KOPT-K1 (cell line): ENCODE data around the gene GNRHR.
"Not testable (repeated sequence)": the region's sequence is repeated elsewhere in the genome, so short reads cannot be mapped to it uniquely, and the experiment has no call there.

Experiments used
- H3K27ac ChIP-seq: fragments of 200-600 bp; sonication (generic); 2 replicates; pipeline ENCODE4 v1.5.1; 2016; ENCODE audit warnings: antibody characterized with exemption, mild to moderate bottlenecking, low read depth, low read length; ENCODE audit not compliant: poor library complexity, severe bottlenecking
- H3K36me3 ChIP-seq: fragments of 200-600 bp; sonication (generic); 2 replicates; pipeline ENCODE4 v1.5.1; 2017; ENCODE audit warnings: antibody characterized with exemption, mild to moderate bottlenecking, low read length, moderate library complexity; ENCODE audit not compliant: insufficient read depth
- H3K9me3 ChIP-seq: fragments of 200-600 bp; sonication (generic); 2 replicates; pipeline ENCODE4 v1.5.1; 2017; ENCODE audit warnings: antibody characterized with exemption, low read length, mild to moderate bottlenecking; ENCODE audit not compliant: insufficient read depth, poor library complexity, severe bottlenecking

The GNRHR gene

GRCh38 chr4:67719953-67720617 lies 34.1 kb downstream of the GNRHR start:
- Histone ChIP-seq H3K27ac (no peak overlapping the region), H3K36me3 (peaks cover 42% of the 10 kb centered on the region; the same call in 1 of the 2 replicates), H3K9me3 (no peaks in the 10 kb centered on the region)

GRCh38 chr4:67718848-67719247 lies 35.3 kb downstream of the GNRHR start:
- peaks cover 42% of the 10 kb centered on the region; the same call in 1 of the 2 replicates for H3K36me3 ChIP-seq

GRCh38 chr4:67717586-67717985 lies 36.6 kb downstream of the GNRHR start:
- Histone ChIP-seq H3K27ac (no peak overlapping the region), H3K9me3 (no peaks in the 10 kb centered on the region), H3K36me3 (peaks cover 38% of the 10 kb centered on the region; the same call in 1 of the 2 replicates)

More at GRCh38 chr4:67718848-67719247, 35.3 kb downstream of the GNRHR start:
- Histone ChIP-seq H3K9me3 (no peaks in the 10 kb centered on the region), H3K27ac (no peak overlapping the region)

- H3K36me3 ChIP-seq: peaks cover 21% of the 10 kb centered on the region; the same call in 1 of the 2 replicates
- H3K9me3 ChIP-seq: no peaks in the 10 kb centered on the region
- H3K27ac ChIP-seq: no peak overlapping the region
These were observed 39.2 kb downstream of the GNRHR start for GRCh38 chr4:67714955-67715354.

- Histone ChIP-seq H3K27ac (no peak overlapping the region), H3K9me3 (no peaks in the 10 kb centered on the region), H3K36me3 (peaks cover 19% of the 10 kb centered on the region; the same call in 1 of the 2 replicates)
These were observed 40.0 kb downstream of the GNRHR start for GRCh38 chr4:67714248-67714583.

- peaks cover 19% of the 10 kb centered on the region; the same call in 1 of the 2 replicates for H3K36me3 ChIP-seq
- no peaks in the 10 kb centered on the region for H3K9me3 ChIP-seq
- no peak overlapping the region for H3K27ac ChIP-seq
These were observed 40.5 kb downstream of the GNRHR start for GRCh38 chr4:67713529-67714247.

GRCh38 chr4:67712650-67713528 lies 41.3 kb downstream of the GNRHR start:
- peaks cover 17% of the 10 kb centered on the region; the same call in 1 of the 2 replicates for H3K36me3 ChIP-seq
- H3K27ac ChIP-seq: no peak overlapping the region
- peaks cover 3% of the 10 kb centered on the region for H3K9me3 ChIP-seq

GRCh38 chr4:67712000-67712625 lies 42.1 kb downstream of the GNRHR start:
- H3K36me3 ChIP-seq: 0 out of 2 replicates have a peak, but pooled peaks cover 10% of the 10 kb centered on the region
- no peak overlapping the region for H3K27ac ChIP-seq
- H3K9me3 ChIP-seq: peaks cover 6% of the 10 kb centered on the region

GRCh38 chr4:67706682-67707081 lies 47.5 kb downstream of the GNRHR start:
- H3K27ac ChIP-seq: not testable (repeated sequence)
- 0 out of 2 replicates have a peak, but pooled peaks cover 17% of the 10 kb centered on the region for H3K36me3 ChIP-seq

GRCh38 chr4:67704843-67705242 lies 49.3 kb downstream of the GNRHR start:
- no peak overlapping the region for H3K27ac ChIP-seq
- H3K9me3 ChIP-seq: peaks cover 19% of the 10 kb centered on the region
- H3K36me3 ChIP-seq: 0 out of 2 replicates have a peak, but pooled peaks cover 17% of the 10 kb centered on the region

More at GRCh38 chr4:67706682-67707081, 47.5 kb downstream of the GNRHR start:
- peaks cover 19% of the 10 kb centered on the region for H3K9me3 ChIP-seq

GRCh38 chr4:67702166-67702565 lies 52.0 kb downstream of the GNRHR start:
- H3K9me3 ChIP-seq: peaks cover 13% of the 10 kb centered on the region
- peak overlapping the region; percentile 70 for H3K27ac ChIP-seq
- H3K36me3 ChIP-seq: 0 out of 2 replicates have a peak, but pooled peaks cover 22% of the 10 kb centered on the region

GRCh38 chr4:67701517-67701850 lies 52.7 kb downstream of the GNRHR start:
- 0 out of 2 replicates have a peak, but pooled peaks cover 20% of the 10 kb centered on the region for H3K36me3 ChIP-seq
- H3K27ac ChIP-seq: peak overlapping the region; percentile 70
- H3K9me3 ChIP-seq: peaks cover 7% of the 10 kb centered on the region

GRCh38 chr4:67700738-67701516 lies 53.3 kb downstream of the GNRHR start, which contains the start of gene UBA6:
UBA6 (minus strand) TSS chr4:67701155; CDS start chr4:67701119, 36 bp downstream.
- Histone ChIP-seq H3K36me3 (peaks cover 19% of the 10 kb centered on the region), H3K9me3 (peaks cover 2% of the 10 kb centered on the region), H3K27ac (peak within 1 kb of the TSS; percentile 70)
